HepG2 (cell line): ENCODE measurements around the gene RDH13. TPM values are rescaled to one million over a fixed set of nuclear protein-coding genes. Genes with fewer than 3 reads are reported as not detected.

Source experiments
- ASH2L ChIP-seq: fragments of 300-600, 200-600 bp; sonication (generic); IDR thresholded peaks from 2 replicates; pipeline ENCODE4 v1.7.0; 2017; ENCODE audit warnings: low read depth, mild to moderate bottlenecking, moderate library complexity, mixed read lengths, low read length; ENCODE audit not compliant: insufficient read length
- GTF2F1 ChIP-seq: fragments of 150-350 bp; IDR thresholded peaks from 2 replicates; pipeline ENCODE4 v1.6.1; 2014; ENCODE audit warnings: low read length
- HES4 ChIP-seq: sonication (generic); formaldehyde crosslinking; IDR thresholded peaks from 2 replicates; pipeline ENCODE4 v1.9.0; 2021; ENCODE audit warnings: mild to moderate bottlenecking, missing genetic modification reagents, borderline replicate concordance
- HHEX ChIP-seq: IDR thresholded peaks from 2 replicates; pipeline ENCODE4 v1.6.1; 2016; ENCODE audit warnings: control low read depth
- NFRKB ChIP-seq: fragments of 450-650 bp; IDR thresholded peaks from 2 replicates; pipeline ENCODE4 v1.6.1; 2017
- PHF21A ChIP-seq: sonication (generic); formaldehyde crosslinking; IDR thresholded peaks from 2 replicates; pipeline ENCODE4 v1.5.0; 2020; ENCODE audit warnings: mild to moderate bottlenecking, missing genetic modification reagents
- SNAI1 ChIP-seq: sonication (generic); formaldehyde crosslinking; IDR thresholded peaks from 2 replicates; pipeline ENCODE4 v1.5.0; 2020; ENCODE audit warnings: mild to moderate bottlenecking, missing genetic modification reagents, borderline replicate concordance
- SP140L ChIP-seq: sonication (generic); formaldehyde crosslinking; IDR thresholded peaks from 2 replicates; pipeline ENCODE4 v1.4.0; 2020; ENCODE audit warnings: missing genetic modification reagents, borderline replicate concordance
- TCF12 ChIP-seq, 2 experiments: fragments of 450-650 bp in 1 of 2; sonication (generic) in 1 of 2; formaldehyde crosslinking in 1 of 2; IDR thresholded peaks; 2 replicates each; pipeline versions ENCODE4 v1.6.1 to v1.8.0; 2017 to 2022; ENCODE audit warnings: antibody characterized with exemption in 1 of 2, mild to moderate bottlenecking in 1 of 2, missing genetic modification reagents in 1 of 2, moderate library complexity in 1 of 2
- ZNF615 ChIP-seq: sonication (generic); formaldehyde crosslinking; IDR thresholded peaks from 2 replicates; pipeline ENCODE4 v1.5.0; 2020; ENCODE audit warnings: mild to moderate bottlenecking, missing genetic modification reagents, borderline replicate concordance
- ZSCAN22 ChIP-seq: sonication (generic); formaldehyde crosslinking; IDR thresholded peaks from 2 replicates; pipeline ENCODE4 v1.4.0; 2020; ENCODE audit warnings: mild to moderate bottlenecking, missing genetic modification reagents
- polyA plus RNA-seq, 8 experiments: library from polyadenylated mRNA; depleted of rRNA in 3 of 8; stranded (reverse) in 7 of 8; unstranded in 1 of 8; fragments of >200 nt; fragmentation: Illumina TruSeq in 4 of 8; extraction: Trizol in 4 of 8; gene quantifications; 2 replicates each; pipeline versions ENCODE4 v1.2.1 to v1.2.3, GENCODE V29; 2011 to 2016; ENCODE audit warnings: low read depth in 4 of 8, missing spikeins in 1 of 8, mixed read lengths in 1 of 8; ENCODE audit not compliant: insufficient read depth in 1 of 8
- total RNA-seq, 5 experiments: library from RNA; depleted of rRNA; stranded (reverse); fragments of >200 nt; fragmentation: Illumina TruSeq; extraction: Trizol; gene quantifications; 2 replicates each; pipeline ENCODE4 v1.2.3, GENCODE V29; 2016; ENCODE audit warnings: low read depth in 1 of 5
- TF ChIP-seq, protein P1 (sequence below): sonication (generic); formaldehyde crosslinking; IDR thresholded peaks from 2 replicates; pipeline ENCODE4 v1.8.1; 2023; ENCODE audit warnings: missing genetic modification reagents, inconsistent platforms, borderline replicate concordance
- TF ChIP-seq, protein P2 (sequence below): sonication (generic); formaldehyde crosslinking; IDR thresholded peaks from 2 replicates; pipeline ENCODE4 v1.5.0; 2020; ENCODE audit warnings: mild to moderate bottlenecking, missing genetic modification reagents, moderate library complexity
- TF ChIP-seq, protein P3 (sequence below): sonication (generic); formaldehyde crosslinking; IDR thresholded peaks from 2 replicates; pipeline ENCODE4 v1.4.0; 2020; ENCODE audit warnings: missing genetic modification reagents
- TF ChIP-seq, protein P4 (sequence below): IDR thresholded peaks from 2 replicates; pipeline ENCODE4 v1.6.1; 2012; ENCODE audit warnings: low read length, improper control_type of control experiment
- TF ChIP-seq, protein P5 (sequence below): sonication (generic); formaldehyde crosslinking; IDR thresholded peaks from 2 replicates; pipeline ENCODE4 v1.4.0; 2020; ENCODE audit warnings: missing genetic modification reagents

Gene RDH13
- total and polyA plus RNA-seq, 2 of the 13 experiments (the other 11 are each of a cell fraction or from before 2014, with no cell fraction given) = 13.4 to 21.5 TPM

DNA sequence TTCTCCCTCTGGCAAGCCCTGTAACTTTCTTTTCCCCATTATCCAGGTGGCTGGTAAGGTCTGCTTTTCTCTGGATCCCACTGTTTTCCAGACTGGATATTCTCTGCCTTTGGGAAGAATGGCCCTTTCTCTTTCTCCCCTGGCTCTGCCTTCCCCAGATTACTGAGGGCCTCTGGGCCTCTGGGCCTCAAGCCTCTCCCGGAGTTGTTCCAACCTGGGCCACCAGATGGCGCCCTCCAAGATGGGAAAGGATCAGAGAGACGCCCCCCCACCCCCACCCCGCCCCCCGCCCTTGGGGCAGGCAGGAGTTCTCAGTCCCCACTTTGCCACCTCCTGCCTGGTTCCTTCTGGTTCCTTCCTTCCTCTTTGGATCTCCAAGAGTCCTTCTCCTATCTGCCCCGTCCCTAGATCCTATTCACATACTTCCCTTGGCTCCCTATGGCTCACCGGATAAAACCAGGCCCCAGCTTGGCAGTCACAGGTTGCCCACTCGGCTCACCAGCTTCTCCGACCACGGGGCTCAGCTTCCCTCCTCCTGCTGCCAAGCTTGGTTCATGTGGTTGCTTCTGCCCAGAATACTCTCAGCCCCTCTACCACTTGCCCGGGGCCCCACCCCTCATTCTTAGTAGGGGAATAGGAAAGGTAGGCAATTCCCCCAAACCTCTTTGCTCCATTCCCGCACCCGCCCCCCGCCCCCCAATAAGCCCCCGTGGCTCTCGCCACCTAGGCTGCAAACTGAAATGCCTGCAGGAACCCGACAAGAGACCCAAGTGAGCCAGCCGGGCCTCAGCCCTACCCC, 25.8 kb upstream of the RDH13 start (continued):
- TF ChIP-seq ASH2L (no peak), HES4 (CRISPR knock-in tag) (no peak), SP140L (CRISPR knock-in tag) (no peak), ZNF615 (no peak), ZSCAN22 (no peak), SNAI1 (CRISPR knock-in tag) (no peak), GTF2F1 (no peak), PHF21A (no peak), HHEX (no peak), NFRKB (no peak), TCF12 (IDR thresholded peaks at IDR 0.05) (no peak), TCF12 (CRISPR knock-in tag; IDR thresholded peaks at IDR 0.05) (no peak)
- TF ChIP-seq, protein P1, sequence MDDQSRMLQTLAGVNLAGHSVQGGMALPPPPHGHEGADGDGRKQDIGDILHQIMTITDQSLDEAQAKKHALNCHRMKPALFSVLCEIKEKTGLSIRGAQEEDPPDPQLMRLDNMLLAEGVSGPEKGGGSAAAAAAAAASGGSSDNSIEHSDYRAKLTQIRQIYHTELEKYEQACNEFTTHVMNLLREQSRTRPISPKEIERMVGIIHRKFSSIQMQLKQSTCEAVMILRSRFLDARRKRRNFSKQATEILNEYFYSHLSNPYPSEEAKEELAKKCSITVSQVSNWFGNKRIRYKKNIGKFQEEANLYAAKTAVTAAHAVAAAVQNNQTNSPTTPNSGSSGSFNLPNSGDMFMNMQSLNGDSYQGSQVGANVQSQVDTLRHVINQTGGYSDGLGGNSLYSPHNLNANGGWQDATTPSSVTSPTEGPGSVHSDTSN = no peak
- TF ChIP-seq, protein P2, sequence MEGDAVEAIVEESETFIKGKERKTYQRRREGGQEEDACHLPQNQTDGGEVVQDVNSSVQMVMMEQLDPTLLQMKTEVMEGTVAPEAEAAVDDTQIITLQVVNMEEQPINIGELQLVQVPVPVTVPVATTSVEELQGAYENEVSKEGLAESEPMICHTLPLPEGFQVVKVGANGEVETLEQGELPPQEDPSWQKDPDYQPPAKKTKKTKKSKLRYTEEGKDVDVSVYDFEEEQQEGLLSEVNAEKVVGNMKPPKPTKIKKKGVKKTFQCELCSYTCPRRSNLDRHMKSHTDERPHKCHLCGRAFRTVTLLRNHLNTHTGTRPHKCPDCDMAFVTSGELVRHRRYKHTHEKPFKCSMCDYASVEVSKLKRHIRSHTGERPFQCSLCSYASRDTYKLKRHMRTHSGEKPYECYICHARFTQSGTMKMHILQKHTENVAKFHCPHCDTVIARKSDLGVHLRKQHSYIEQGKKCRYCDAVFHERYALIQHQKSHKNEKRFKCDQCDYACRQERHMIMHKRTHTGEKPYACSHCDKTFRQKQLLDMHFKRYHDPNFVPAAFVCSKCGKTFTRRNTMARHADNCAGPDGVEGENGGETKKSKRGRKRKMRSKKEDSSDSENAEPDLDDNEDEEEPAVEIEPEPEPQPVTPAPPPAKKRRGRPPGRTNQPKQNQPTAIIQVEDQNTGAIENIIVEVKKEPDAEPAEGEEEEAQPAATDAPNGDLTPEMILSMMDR (CRISPR knock-in tag) = peak; percentile 62
- TF ChIP-seq, protein P3, sequence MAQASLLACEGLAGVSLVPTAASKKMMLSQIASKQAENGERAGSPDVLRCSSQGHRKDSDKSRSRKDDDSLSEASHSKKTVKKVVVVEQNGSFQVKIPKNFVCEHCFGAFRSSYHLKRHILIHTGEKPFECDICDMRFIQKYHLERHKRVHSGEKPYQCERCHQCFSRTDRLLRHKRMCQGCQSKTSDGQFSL (CRISPR knock-in tag) = peak; percentile 90
- TF ChIP-seq, protein P4, sequence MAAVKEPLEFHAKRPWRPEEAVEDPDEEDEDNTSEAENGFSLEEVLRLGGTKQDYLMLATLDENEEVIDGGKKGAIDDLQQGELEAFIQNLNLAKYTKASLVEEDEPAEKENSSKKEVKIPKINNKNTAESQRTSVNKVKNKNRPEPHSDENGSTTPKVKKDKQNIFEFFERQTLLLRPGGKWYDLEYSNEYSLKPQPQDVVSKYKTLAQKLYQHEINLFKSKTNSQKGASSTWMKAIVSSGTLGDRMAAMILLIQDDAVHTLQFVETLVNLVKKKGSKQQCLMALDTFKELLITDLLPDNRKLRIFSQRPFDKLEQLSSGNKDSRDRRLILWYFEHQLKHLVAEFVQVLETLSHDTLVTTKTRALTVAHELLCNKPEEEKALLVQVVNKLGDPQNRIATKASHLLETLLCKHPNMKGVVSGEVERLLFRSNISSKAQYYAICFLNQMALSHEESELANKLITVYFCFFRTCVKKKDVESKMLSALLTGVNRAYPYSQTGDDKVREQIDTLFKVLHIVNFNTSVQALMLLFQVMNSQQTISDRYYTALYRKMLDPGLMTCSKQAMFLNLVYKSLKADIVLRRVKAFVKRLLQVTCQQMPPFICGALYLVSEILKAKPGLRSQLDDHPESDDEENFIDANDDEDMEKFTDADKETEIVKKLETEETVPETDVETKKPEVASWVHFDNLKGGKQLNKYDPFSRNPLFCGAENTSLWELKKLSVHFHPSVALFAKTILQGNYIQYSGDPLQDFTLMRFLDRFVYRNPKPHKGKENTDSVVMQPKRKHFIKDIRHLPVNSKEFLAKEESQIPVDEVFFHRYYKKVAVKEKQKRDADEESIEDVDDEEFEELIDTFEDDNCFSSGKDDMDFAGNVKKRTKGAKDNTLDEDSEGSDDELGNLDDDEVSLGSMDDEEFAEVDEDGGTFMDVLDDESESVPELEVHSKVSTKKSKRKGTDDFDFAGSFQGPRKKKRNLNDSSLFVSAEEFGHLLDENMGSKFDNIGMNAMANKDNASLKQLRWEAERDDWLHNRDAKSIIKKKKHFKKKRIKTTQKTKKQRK = no peak
- TF ChIP-seq, protein P5, sequence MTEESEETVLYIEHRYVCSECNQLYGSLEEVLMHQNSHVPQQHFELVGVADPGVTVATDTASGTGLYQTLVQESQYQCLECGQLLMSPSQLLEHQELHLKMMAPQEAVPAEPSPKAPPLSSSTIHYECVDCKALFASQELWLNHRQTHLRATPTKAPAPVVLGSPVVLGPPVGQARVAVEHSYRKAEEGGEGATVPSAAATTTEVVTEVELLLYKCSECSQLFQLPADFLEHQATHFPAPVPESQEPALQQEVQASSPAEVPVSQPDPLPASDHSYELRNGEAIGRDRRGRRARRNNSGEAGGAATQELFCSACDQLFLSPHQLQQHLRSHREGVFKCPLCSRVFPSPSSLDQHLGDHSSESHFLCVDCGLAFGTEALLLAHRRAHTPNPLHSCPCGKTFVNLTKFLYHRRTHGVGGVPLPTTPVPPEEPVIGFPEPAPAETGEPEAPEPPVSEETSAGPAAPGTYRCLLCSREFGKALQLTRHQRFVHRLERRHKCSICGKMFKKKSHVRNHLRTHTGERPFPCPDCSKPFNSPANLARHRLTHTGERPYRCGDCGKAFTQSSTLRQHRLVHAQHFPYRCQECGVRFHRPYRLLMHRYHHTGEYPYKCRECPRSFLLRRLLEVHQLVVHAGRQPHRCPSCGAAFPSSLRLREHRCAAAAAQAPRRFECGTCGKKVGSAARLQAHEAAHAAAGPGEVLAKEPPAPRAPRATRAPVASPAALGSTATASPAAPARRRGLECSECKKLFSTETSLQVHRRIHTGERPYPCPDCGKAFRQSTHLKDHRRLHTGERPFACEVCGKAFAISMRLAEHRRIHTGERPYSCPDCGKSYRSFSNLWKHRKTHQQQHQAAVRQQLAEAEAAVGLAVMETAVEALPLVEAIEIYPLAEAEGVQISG (CRISPR knock-in tag) = 0 out of 2 replicates have a peak, but pooled peaks have one; percentile 29
